ENCODE data around the gene FAM120A.

Gene FAM120A

DNA sequence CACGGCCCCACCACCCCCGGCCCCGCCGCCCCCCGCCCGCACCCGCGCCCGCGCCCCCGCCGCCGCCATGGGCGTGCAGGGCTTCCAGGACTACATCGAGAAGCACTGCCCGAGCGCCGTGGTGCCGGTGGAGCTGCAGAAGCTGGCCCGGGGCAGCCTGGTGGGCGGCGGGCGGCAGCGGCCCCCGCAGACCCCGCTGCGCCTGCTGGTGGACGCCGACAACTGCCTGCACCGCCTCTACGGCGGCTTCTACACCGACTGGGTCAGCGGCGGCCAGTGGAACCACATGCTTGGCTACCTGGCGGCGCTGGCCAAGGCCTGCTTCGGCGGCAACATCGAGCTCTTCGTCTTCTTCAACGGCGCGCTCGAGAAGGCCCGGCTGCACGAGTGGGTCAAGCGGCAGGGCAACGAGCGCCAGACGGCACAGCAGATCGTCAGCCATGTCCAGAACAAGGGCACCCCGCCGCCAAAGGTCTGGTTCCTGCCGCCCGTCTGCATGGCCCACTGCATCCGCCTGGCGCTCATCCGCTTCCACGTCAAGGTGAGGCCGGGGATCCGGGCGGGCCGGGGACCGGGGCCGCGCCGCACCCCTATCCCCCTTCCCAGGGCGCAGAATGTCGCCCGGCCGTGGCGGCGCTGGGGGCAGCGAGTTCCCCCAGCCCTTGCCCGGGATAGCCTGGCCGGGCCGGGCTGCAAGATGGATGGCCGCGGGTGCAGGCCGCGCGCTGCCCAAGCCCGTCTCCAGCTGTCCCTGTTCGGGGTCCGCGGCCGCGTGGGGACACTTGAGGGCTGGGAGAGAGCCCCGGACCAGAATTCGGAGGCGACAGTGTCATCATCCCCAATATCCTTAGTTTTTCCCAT is 594 bp downstream of the FAM120A start:
- no peak for DNase-seq

DNA sequence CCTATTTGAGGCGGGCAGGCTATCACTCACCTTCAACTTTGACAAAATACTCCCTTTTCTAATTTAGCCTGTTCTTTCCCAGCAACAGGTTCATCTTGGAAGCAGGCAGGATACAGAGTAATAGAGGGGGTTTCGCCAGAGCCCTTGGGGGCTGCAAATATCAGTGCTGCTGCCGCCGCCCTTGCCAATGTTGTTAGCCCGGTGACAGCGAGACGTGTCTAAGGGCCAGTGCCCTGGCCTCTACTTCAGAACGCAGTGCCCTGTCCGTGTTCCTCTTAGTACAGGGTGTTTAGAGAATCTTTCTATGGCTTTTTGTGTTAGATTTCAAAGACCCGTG is 1.2 kb downstream of the FAM120A start:
- no peak for DNase-seq

DNA sequence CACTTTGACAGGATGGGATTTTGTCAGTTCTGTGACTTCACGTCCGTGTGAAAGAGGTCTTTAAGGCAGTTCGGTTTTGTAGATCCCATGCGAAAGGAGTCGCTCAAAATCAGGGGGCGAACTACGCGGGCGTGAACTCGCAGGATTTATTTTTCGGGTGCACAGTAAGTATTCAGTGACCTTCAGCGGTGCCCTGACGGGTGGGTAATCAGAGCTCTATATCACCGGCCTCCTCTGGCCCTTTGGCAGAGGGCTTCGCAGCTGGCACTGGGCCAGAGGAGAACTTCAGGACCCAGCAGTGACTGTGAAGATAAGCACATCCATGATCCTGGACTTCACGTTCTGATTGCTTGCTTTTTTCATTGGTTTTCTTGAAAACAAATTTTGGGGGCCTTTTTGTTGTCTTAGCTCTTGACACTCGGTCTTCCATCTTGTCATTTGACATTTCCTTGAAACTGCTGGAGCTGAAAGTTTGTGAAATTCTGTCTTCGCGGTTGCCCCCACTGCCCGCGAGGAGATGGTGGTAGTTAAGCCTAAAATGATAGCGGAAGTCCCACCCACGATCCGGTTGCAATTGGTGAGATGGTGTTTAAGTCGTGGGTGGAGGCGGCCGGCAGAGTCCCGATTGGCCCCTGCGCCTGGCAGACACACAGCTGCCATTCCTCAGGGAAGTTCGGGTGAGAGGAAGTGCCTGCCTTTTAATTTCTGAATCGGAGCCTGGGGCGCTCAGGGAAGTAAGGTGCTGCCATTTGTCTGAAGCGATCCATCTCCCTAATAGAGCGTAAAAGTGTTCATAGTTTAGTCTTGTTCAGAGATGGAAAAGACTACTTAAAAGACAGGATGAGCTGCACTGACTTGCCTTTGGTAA is 1.8 kb downstream of the FAM120A start, which contains the start of gene FAM120AOS:
FAM120AOS (minus strand) TSS at position 535 of the 868 bp plus-strand sequence. CDS start 872 bp downstream, outside the sequence.
- DNase-seq, result peak; percentile 93

DNA sequence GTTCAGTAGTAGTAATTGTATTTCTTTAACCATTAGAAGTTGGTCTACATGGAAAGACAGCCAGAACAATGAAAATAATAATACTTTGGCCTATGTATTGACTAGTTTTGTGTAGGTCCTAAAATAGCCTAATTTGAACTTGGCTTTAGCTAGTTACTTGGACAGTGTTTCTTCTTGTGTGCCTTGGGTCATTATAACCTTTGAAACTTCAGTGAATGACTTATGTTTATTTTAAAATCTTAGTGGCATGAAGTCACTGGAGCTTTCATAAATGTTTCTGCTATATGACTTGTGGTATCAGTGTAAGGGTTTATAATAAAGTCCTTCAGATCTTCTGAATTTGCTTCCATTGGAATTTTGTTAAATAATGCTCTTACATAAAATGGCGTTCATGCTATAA is 4.5 kb downstream of the FAM120A start:
- no peak for DNase-seq

DNA sequence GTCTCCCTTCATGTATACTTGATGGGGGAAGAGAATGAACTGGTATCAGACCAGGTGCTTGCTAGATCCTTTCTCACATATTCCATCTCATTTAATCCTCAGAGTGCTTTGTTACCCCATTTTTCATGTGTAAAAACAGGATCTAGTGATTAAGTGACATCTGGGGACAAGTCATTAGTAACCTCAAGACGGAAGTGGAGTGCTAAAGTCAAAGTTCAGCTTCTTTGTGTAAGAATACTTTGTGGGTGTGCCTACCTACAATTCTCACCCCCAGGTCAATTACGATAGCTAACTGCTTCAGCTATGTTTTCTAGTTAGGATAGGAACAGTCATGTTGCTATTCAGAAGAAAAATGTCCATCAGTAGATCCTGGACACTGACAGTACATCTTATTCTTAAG is 5.0 kb downstream of the FAM120A start:
- DNase-seq, result no peak

- DNase-seq, result no peak
Measured at GRCh38 chr9:93457006-93457405, 5.5 kb downstream of the FAM120A start.

DNA sequence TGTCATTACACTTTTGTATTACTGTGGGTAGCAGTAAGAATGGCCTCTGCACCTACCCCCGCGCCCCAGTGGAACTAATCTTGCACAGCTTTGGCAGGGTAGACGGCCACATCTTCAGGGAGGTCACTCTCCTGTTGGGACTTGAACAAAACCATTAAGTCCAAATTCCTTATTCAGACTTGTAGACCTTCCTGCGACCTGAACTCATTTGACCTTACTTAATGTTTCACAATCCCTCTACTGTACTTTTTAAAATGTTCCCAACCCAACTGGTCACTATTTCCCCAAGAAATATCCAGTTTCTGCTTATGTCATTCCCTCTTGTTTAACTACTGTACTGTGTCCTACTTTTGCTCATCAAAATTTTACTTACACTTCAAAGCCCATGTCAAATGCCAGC is 7.2 kb downstream of the FAM120A start:
- no peak for DNase-seq

DNA sequence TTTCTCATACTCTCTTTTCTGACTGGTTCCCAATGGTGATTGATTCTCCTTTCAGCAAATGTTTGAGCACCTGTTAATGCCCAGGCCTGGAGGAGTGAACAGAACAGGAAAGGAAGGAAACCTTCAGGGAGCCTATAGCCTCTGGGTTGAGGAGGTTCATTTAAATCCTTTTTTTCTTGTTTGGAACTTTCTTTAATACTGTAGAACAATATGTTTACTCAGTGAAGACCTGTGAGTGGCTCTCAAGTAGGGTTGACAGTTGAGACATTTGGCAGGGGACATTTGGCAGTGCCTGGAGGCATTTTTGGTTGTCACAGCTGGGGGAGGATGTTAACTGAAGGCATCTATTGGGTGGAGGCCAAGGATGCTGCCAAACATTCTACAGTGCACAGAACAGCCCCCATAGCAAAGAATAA is 8.0 kb downstream of the FAM120A start:
- DNase-seq, result peak; percentile 34

DNA sequence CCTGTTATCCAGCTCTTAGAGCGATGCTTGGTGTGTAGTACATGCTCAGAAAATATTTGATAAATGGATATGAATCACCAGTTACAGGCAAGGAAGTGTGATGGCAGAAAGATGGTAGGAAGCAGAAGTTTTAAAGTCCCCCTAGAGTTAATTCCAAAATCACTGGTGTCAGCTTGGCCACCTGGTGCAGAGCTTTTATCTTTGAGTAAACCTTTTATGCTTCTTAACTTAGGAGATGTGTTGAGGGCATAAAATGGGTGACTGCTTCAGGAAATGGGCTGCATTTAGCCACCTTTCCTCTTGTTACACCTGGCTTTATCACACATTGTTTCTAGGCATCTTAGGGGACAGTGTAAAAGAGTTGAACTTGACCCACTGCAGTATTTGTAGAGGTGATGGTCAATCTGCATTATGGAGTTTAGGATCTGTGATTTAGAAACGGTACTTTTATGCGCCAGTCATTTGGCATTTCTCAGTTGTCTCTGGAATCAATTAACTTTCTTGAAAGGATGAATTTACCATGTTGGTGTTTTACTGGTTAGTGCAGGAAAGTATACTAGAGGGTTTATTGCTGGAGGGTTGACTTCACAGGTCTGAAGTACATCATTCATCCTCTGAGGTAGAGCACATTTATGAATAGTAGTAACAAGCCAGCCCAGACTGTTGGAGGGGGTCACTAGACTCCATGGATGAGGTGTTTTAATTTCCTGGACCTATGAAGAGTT is 9.4 kb downstream of the FAM120A start:
- no peak for DNase-seq

DNA sequence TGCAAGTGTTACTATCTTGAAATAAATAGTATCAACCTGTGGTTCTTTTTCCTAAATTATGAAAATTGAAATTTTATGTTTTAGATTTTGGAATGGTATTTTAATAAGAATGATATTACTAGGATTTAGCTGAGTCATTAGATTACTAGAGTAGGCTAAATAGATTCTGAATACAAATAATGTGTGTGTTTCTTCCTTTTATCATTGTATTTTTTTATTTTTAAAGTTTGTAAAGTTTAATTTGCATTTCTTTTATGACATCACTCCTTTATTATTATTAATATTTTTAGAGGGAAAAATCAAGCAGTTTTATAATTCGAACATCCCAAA is 9.9 kb downstream of the FAM120A start:
- DNase-seq, result no peak

GRCh38 chr9:93461821-93462220 is 10.3 kb downstream of the FAM120A start:
- no peak for DNase-seq

DNA sequence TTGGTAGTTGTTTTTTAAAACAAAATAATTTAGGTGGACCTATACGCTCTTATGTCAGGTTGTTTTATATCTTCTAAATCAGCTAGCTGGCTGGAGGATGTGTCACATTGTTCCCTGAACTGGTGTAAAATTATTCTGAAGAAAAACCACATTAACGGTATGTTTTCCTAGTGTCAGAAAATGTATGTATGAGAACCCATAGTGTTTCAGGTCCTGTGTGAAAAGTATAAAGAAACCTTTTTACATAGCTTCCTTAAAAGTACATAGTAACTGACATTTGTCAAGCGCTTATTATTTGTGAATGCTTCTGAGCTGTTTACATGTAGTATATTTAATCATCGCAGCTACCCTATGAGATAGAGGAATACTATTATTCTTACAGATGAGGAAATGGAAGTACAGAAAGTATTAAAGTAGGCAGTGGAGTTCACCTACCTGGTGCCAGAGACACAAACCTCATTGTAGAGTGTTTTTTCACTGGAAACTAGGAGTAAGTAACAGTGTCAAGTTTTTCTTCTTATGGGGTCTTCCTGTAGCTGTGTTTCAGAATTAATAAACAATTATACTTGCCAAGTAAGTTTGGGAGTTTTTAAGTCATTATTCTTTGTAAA is 12.3 kb downstream of the FAM120A start:
- DNase-seq, result no peak

DNA sequence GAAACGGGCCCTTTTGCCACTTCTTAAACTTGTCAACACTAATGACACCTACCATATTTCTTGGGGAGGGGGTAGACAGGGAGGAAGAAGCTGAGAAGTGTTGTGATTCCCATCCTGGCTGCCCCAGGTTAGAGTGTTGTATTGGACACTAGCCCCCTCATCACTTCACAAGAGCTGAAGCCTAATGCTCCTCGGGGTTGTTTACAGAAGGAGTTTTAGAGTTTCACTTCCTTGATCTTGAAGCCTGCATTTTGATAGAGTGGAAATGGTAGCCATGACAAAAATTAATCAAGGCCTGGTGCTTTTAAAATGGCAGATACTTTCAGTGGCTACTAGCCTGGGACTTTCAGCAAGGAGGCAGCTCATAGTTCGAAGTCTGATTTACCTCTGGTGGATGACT is 12.9 kb downstream of the FAM120A start:
- DNase-seq, result no peak

DNA sequence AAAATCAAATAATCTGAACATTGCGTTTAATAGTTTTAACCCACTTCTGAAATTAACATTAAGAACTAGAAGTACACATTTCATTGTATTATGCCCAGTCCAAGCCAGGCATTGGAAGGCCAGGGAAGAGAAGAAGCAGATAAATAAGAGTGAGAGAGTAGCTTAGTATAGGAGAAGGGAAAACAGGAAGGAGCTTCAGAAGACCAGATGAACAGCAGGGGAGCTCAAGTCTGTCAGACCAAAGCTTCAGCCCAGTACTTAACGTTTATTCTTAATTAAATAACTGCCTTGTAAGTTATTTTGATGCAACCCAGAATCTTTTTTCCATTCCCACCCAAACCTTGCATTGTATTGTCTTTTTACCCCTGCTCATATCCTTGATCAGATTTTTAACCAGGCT is 13.4 kb downstream of the FAM120A start:
- DNase-seq, result no peak

GRCh38 chr9:93465855-93466254 is 14.4 kb downstream of the FAM120A start:
- DNase-seq, result no peak

GRCh38 chr9:93466416-93467061 is 15.1 kb downstream of the FAM120A start:
- DNase-seq, result no peak

DNA sequence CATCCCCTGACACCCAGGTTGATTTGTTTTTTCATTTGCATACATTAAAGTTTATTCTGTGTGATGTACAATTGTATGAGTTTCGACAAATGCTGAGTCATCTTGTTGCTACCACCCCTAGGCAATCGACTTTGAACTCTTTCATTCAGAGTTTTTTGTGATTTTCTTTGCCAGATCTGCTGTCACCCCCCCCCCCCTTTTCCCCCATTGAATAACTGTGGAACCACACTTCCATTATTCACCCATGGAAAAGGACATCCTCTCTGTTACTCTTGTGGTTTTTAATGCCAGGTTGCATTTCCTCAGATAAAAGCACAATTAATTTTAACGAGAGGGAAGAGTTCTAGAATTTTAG is 15.6 kb downstream of the FAM120A start:
- no peak for DNase-seq

GRCh38 chr9:93467462-93467861 is 16.0 kb downstream of the FAM120A start:
- DNase-seq, result no peak

DNA sequence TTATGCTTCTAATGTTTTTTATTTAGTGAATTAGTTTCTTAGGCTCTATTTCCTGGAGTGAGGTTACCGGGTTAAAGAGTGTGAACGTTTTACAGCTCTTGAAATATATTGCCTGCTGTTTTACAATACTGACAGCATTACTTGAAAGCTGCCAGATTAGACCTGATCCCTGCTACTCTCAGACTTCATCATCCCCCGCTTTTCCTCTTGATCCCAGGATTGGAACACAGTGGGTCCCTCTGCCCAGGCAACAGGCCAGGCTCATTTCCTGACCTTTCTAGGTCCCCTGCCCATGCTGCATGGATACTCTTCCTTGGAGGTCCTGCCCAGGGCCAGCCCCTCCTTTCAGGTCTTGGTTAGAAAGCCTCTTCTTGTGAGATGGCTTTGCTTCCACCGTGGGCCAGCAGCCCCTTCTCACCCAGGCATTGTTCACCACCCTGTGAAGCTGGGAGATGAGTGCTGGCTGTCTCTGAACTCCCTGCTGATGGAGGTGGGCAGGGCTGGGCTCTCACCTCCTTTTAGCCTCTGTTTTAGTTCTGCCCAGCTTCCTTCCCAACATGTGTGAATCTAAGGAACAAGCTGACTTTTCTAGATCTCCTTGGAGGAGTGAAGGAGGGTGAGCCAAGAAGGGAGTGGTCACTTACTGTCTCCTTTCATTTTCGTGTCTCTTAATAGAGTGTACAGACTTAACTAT is 17.4 kb downstream of the FAM120A start:
- DNase-seq, result no peak

- DNase-seq, result no peak
Measured at GRCh38 chr9:93470391-93470790, 18.9 kb downstream of the FAM120A start.

DNA sequence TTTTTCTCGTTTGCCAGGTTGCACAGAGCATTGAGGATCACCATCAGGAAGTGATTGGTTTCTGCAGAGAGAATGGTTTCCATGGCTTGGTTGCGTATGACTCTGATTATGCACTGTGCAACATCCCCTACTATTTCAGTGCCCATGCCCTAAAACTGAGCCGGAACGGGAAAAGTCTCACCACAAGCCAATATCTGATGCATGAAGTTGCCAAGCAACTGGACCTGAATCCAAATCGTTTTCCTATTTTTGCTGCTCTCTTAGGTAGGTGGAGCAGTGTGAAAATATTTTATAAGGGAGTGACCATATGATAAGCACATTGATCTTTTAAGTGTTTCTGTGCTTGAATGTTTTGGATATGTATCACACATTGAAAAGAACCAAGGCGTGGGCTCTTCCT is 19.6 kb downstream of the FAM120A start:
- no peak for DNase-seq

GRCh38 chr9:93473411-93473810 is 21.9 kb downstream of the FAM120A start:
- DNase-seq, result no peak

Data from NCI-H2029 (cell line).